Measurements from ENCODE around the gene FBXO33. TPM values are rescaled to one million over a fixed set of nuclear protein-coding genes. Genes with fewer than 3 reads are reported as not detected.

Gene FBXO33
- total RNA-seq, 4 donors from 2014 or later: 27.4 to 40.2 (median 33.5) TPM

- intact Hi-C loops (cut with DNase I): loop anchor here (10.0 kb wide), 1 partner anchor 251 kb away; the partner anchor contains the start of genes PNN and TRAPPC6B
- no peak for DNase-seq
- H3K4me3 ChIP-seq (replicated peaks in 1 of 3): no peak overlapping the region
- no peaks in the 10 kb centered on the region for H3K36me3 ChIP-seq
- no peak for TF ChIP-seq CTCF (IDR thresholded peaks at IDR 0.05)
- H3K27me3 ChIP-seq: no peaks in the 10 kb centered on the region
- peaks cover 29 to 42% of the 10 kb centered on the region in 2 donors for H3K4me1 ChIP-seq
- H3K9me3 ChIP-seq: no peaks in the 10 kb centered on the region
- no peak overlapping the region for H3K27ac ChIP-seq
- WGBS, 2 donors: 78 to 89% methylated on average over 3 of the region's 3 CpGs
These were observed 6.3 kb downstream of the FBXO33 start for GRCh38 chr14:39425947-39426346.

- 60 to 62% methylated on average over 3 of the region's 3 CpGs for WGBS, 2 donors
These were observed 8.4 kb downstream of the FBXO33 start for GRCh38 chr14:39423793-39424192.

GRCh38 chr14:39422243-39422642, 10.0 kb downstream of the FBXO33 start:
- H3K9me3 ChIP-seq: no peaks in the 10 kb centered on the region
- no peaks in the 10 kb centered on the region for H3K36me3 ChIP-seq
- no peak for TF ChIP-seq POLR2A (IDR thresholded peaks at IDR 0.05)
- no peak for TF ChIP-seq CTCF (IDR thresholded peaks at IDR 0.05)
- no peaks in the 10 kb centered on the region for H3K27me3 ChIP-seq
- no peak overlapping the region for H3K4me3 ChIP-seq (replicated peaks in 1 of 3)
- H3K4me1 ChIP-seq: peaks cover 0 to 17% of the 10 kb centered on the region in 2 donors
- intact Hi-C loops (cut with DNase I): loop anchor here (10.0 kb wide), 1 partner anchor 247 kb away; the partner anchor contains the start of genes PNN and TRAPPC6B
- no peak overlapping the region for H3K27ac ChIP-seq
- no peak for DNase-seq

More at GRCh38 chr14:39423793-39424192, 8.4 kb downstream of the FBXO33 start:
- TF ChIP-seq CTCF (IDR thresholded peaks at IDR 0.05): no peak
- H3K27me3 ChIP-seq: no peaks in the 10 kb centered on the region
- intact Hi-C loops (cut with DNase I): loop anchor here (10.0 kb wide), 1 partner anchor 249 kb away; the partner anchor contains the start of genes PNN and TRAPPC6B
- no peaks in the 10 kb centered on the region for H3K36me3 ChIP-seq
- peaks cover 8 to 21% of the 10 kb centered on the region in 2 donors for H3K4me1 ChIP-seq
- DNase-seq: no peak
- no peak overlapping the region for H3K27ac ChIP-seq
- no peaks in the 10 kb centered on the region for H3K9me3 ChIP-seq
- H3K4me3 ChIP-seq (replicated peaks in 1 of 3): no peak overlapping the region

- TF ChIP-seq POLR2A (IDR thresholded peaks at IDR 0.05) (no peak), CTCF (IDR thresholded peaks at IDR 0.05) (no peak)
- no peak overlapping the region for H3K4me3 ChIP-seq (replicated peaks in 1 of 3)
- no peaks in the 10 kb centered on the region for H3K36me3 ChIP-seq
- 92 to 100% methylated on average over 1 of the region's 1 CpG for WGBS, 2 donors
- no peaks in the 10 kb centered on the region for H3K9me3 ChIP-seq
- no peak overlapping the region for H3K27ac ChIP-seq
- intact Hi-C loops (cut with DNase I): no loop called here
- H3K27me3 ChIP-seq: no peaks in the 10 kb centered on the region
- peaks cover 0 to 7% of the 10 kb centered on the region in 2 donors for H3K4me1 ChIP-seq
- DNase-seq: no peak
These were observed 13.0 kb downstream of the FBXO33 start for GRCh38 chr14:39419272-39419671.

- intact Hi-C loops (cut with DNase I): no loop called here
These were observed 15.2 kb downstream of the FBXO33 start for GRCh38 chr14:39417014-39417413.

More at GRCh38 chr14:39417014-39417413, 15.2 kb downstream of the FBXO33 start:
- Histone ChIP-seq H3K27ac (no peak overlapping the region), H3K27me3 (no peaks in the 10 kb centered on the region), H3K4me1 (peaks cover 0 to 2% of the 10 kb centered on the region in 2 donors), H3K36me3 (no peaks in the 10 kb centered on the region), H3K4me3 (replicated peaks in 1 of 3) (no peak overlapping the region), H3K9me3 (no peaks in the 10 kb centered on the region)
- no peak for DNase-seq
- WGBS, 2 donors: 96% methylated on average over 2 of the region's 2 CpGs
- no peak for TF ChIP-seq CTCF (IDR thresholded peaks at IDR 0.05)
- no peak for TF ChIP-seq POLR2A (IDR thresholded peaks at IDR 0.05)

Measured in thyroid gland (tissue), 4 donors.